ENCODE measurements around the gene PLEKHA7.

- TF ChIP-seq CTCF (conservative IDR thresholded peaks at IDR 0.05) (peak; percentile 1; the same call in 1 of the 2 replicates), ZFX (IDR thresholded peaks at IDR 0.05) (no peak)
Measured at GRCh38 chr11:17036666-17037658, 22.7 kb upstream of the PLEKHA7 start.
